ENCODE data around the gene INO80E.
A peak's percentile ranks its signal among the peaks of the same experiment; 100 is the strongest.

The INO80E gene

DNA sequence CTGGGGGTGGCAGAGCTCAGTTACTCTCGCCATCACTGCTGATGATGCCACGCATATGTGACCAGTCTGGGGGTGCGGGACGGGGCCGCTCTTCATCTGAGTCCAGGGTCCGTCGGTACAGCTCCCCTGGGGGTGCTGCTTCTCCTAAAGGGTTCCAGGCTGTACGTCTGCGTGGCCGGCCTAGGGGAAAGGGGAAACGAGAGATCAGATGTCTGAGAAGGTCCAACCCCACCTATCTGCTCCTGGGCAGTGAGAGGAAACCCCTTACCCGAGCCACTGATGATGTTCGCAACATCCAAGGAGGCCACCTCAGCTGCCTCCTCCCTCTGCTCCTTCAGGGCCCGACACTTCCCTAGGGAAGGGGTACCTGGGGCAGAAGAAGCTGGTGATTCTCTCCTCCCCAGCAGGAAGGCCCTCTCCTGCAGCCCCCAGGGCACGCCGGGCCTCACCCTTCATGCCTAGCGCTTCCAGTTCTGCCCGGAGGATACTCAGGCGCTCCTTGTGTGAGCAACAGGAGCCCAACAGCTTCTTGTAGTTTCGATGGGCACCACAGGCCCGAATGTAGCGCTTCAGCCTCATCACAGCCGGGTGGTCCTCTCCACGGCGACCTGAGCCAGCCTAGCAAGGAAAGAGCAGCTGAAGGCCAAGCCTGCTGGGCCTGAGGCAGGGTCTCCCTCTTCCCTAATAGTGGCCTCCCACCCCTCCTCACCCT, 2.7 kb upstream of the INO80E start:
- no peak for DNase-seq (ENCODE audit: low read depth)

DNA sequence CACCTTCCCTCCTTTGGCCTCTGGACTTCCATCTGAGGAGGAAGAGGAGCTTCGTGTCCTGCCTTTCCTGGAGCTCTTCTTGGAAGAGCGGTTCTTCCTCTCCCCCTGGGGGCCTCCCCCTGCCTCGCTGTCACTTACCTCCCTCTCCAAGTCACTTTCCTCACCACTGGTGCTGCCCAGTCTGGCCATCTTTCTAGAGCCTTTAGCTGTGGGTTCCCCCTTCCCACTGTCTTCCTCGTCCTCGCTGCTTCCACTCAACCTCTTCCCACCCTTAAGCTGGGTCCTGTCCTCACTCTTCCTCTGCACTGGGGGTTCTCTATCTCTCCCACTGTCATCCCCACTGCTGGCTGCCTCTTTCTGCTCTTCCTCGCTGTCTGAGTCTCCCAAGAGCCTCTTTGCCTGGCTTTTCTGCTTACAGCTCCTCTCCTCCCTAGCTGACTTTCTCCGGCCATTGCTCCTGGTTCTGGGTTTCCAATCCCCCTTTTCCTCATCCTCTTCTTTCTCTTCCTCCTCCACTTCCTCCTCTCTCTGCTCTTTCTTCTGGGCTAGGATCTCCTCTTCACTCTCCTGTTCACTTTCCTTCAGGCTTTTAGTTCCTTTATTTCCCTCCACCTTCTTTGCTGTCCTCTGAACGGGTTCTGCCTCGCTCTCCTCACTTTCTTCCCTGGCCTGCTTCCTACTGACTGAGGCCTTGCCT, 2.0 kb upstream of the INO80E start:
- no peak for DNase-seq (ENCODE audit: low read depth)

DNA sequence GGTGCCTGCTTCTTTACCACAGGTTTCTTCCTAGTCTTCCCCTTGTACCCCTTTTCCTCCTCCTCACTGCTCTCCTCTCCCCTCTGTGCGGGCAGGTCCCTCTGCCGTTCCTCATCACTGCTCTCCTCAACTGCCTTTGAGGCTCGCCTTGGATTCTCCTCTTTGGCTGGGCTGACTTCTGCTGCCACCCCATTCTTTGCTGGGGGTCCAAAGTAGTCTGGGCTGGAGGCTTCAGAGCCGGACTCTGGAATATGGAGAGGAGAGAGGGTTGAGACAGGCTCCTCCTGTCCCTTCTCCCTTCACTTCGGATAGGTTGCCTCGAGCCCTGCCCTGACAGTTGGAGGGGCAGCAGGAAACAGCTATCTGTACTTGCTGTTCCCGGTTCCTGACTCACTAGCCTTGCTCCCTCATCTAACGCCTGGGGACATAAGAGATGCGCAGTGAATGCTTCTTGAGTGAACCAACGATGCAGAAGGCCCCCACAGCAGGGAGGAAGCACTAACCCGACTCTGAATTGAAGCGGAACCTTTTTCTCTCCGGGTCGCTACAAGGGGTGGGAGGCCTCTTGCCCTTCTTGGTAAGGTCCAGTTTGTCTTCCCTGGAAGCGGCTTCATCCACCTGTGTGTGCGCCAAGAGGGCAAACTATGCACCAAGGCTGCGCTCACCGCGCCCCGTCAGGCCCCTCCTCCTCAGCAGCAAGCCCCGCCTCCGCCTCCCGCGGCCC, 1.3 kb upstream of the INO80E start:
- peak; percentile 16 for DNase-seq (ENCODE audit: low read depth)

DNA sequence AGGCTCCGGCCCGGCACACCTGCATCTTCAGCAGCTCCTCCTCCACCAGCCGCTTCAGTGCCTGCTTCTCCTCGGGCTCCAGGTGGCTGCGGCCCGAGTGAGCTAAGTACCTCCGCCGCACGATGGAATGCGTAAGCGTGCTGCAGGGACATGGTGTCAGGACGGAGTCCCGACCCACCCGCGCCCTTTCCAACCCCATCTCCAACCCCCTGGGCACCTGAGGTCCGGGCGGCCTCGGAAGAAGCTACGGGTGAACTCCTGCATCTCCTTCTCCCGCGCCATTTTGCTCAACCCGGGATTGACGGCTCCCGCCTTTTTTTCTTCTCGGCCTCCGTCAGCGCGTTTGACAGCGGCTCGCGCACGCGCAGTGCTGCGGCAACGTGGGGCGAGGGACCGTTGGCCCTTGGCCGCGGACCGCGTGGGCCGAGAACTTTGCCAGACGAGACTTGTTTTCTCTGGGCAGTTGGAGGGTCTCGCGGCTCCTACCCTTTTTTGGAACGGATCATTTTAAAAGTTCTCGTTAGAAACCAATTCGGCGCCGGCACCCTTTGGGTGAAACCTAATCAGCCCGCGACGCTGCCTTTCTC, 624 bp upstream of the INO80E start, which contains the start of gene HIRIP3:
Gene HIRIP3 (minus strand): TSS at position 294 of the 587 bp plus-strand sequence. CDS start 12 bp downstream, at position 282.
- peak; percentile 59 for DNase-seq (ENCODE audit: low read depth)

DNA sequence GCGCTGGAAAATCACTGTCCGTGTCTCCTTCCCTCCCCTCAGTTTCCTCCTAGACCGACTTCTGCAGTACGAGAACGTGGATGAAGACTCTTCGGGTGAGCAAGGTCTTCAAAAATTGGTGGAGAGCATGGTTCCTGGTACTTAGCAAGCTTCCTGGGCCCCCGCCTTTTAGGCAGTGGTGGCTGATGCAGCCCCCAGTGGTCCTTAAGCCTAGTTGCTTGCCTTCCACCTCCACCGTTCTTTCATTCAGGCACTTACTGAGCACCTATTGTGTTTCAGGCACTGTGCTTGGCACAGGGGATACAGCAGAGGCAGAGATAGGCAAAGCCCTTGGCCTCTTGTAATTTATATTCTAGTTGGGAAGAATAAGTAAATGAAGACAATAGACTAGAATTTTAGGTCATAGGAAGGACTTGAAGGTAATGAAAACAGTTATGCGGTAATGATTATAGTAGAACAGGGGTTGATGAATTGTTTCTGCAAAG, 767 bp downstream of the INO80E start:
- no peak for DNase-seq (ENCODE audit: low read depth)

DNA sequence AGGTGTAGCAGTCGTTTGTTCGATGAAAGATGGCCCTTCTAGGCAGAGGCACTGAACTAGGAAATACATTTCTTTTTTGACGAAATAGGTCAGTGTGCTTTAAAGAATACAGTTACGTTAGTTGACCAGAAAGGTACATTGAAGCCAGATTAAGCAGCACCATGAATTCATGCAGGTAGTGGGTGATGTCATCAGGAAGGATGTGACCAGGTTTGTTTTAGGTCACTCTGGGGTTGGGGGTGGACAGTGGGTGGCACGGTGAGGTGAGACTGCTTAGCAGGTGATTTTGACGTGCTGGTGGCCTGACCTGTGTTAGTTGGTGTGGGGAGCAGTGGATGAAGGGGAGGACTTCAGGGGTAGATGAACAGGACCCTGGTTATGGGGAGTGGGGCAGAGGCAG, 3.6 kb downstream of the INO80E start:
- DNase-seq (ENCODE audit: low read depth), result no peak

DNA sequence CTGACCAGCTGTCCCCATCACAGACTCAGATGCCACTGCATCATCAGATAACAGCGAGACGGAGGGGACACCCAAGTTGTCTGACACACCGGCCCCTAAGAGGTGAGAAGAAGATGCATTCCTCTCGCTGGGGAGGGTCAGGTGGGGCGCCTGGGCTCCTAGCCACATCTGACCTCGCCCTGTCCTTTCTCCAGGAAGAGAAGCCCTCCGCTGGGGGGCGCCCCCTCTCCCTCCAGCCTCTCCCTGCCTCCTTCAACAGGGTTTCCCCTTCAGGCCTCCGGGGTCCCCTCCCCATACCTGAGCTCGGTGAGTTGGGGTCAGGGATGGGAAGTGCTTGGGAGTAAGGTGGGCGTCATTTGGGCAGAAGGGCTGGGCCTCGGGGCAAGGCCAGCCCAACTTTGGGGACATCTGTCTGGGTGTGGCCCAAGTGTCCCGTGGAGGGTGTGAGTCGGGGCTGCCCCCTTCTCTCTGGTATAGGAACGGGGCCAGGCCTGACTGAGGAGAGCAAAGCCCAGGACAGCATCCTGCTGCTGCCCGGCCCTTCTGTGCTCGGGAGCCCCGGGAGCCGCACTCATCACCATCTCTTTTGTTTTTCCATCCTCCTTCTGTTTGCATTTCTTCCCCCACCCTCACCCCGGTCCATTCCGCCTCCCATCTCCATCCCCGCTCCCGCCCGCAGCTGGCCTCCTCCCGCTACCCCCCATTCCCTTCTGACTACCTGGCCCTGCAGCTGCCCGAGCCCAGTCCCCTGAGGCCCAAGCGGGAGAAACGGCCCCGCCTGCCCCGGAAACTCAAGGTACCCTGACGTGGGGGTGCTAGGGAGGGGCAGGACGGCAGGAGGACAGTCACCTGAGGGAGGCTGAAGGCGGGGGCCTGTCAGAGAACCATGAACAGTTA, 4.9 kb downstream of the INO80E start:
- DNase-seq (ENCODE audit: low read depth), result no peak

DNA sequence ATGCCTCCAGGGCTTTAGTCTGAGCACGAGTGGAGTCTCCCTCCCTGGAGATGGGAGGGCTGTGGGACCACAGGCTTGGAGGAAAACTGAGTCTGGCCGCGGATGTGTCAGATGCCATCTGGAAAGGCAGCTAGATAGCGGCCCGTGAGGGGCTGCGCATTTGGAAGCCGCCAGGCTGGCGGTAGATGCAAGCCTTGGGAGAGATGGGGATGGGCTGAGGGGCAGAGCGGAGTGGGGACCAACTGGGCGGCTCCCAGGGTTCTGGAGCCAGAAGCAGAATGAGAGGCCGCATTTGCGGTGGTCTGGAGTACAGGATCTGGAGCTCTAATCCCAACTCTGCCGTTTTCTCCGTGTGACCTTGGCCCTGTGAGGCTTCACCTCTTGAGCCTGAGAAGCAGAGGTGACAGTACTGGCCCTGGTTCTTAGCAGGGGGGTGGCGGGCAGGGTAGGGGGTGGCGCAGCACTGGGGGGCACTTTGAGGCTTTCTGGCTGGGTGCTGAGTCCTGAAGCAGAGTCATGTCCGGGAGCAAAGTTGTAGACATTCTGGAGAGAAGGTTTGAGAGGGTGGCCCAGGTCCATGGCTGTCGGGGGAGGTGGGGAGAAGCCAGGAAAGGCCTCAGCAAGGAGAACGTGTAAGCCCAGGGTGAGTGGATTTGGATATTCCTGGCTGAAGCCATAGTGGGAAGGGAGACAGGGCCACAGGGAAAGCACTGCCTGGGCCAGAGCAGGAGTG, 6.7 kb downstream of the INO80E start:
- no peak for DNase-seq (ENCODE audit: low read depth)

DNA sequence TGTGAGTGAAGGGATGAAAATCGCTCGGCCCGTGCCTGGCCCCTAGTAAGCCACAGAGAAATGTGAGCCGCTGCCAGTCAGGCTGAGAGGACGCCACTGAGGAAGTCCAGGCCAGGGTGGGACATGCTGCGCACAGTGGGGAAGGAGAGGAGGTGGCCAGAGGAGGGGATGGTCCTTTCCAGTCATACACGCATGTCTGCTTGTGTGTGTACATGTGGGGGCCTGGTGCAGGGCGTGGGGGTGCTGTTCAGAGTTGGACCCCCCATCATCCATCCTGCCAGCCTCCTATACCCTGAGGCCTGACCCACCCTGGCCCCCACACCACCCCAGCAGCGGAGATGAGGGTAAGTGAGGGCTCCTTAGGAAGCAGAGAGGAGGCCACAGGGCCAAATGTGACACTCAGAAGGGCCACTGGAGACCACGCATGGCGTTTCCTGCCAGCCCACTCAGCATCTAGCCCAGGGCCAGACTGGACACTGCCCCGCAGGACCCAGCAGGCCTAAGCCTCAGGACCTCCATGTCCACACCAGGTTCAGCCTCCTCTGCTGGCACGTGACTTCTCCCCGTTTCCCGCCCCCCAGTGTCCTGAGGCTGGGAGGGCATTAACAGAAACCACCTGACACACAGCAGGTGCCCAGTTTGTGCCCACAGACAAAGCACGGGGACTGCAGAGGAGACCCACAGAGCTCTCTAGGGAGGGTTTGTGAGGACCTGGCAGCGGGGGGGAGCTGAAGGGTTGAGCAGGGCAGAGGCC, 7.8 kb downstream of the INO80E start:
- no peak for DNase-seq (ENCODE audit: low read depth)

DNA sequence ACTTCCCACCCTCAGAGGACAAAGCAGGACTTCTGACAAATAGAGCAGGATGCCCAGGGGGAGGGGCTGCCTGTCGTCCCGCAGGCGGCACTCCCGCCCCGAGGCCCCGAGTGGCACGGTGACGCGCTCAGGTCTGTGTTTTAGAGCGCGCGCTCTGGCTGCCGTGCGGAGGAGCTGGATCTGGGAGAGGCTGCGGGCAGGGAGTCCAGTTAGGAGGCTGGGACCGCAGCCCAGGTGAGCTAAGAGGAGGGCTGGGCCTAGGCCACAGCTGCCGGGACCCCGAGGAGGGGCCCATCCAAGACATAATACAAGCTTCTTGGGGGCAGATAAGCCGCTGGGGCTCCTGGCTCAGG, 8.4 kb downstream of the INO80E start:
- DNase-seq (ENCODE audit: low read depth), result no peak

DNA sequence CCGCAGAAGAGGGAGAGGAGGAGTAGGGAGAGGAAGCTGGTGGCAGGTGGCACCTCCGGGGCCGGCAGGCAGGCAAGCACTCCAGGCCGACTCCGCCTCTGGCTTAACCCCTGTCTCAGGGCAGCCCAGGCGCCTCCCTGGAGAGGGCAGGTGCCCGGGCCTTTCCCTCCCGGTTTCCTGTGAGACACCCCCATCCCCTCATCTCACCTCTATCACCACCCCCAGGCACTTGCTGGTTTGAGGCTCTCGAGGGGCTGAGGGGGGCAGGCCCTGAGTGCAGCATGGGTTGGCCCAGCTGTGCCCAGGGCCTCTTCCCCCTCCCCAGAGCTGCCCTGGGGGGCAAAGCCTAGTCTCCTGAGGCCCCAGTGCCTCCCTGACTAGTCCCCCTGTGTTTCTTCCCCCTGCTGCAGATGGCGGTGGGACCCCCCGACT, 8.8 kb downstream of the INO80E start:
- DNase-seq (ENCODE audit: low read depth), result no peak

DNA sequence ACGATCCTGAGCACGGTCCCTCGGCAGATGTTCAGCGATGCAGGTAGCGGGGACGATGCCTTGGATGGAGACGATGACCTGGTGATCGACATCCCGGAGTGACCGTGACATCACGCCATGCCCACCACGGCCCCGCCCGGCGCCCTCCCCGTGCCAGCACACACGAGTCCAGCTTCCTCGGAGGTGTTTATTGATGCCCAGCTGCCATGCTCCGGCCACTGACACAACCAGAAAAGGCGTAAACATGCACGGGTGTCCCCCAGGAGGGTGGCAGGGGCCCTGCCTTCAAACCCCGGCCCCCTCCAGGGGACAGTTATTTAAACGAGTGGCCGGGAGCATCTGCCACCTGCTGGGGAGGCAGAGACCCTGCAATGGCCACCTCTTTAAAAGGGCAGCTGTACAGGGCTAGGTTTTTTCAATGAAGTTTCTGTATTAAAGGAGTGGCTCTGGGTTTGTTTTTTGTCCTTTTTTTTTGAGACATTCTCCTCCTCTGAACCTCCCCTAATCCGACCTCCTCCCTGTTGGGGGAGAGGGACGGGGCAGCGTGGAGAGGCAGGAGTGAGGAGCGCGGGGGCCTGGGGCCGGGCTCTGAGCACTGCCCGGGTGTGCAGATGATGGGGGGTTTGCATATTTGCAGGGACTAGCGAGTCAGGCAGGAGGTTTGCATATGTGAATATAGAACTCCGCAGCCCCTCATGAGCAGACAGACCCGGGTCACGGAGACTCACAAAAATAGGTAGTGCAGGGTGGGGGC, 9.5 kb downstream of the INO80E start:
- peak; percentile 18 for DNase-seq (ENCODE audit: low read depth)

DNA sequence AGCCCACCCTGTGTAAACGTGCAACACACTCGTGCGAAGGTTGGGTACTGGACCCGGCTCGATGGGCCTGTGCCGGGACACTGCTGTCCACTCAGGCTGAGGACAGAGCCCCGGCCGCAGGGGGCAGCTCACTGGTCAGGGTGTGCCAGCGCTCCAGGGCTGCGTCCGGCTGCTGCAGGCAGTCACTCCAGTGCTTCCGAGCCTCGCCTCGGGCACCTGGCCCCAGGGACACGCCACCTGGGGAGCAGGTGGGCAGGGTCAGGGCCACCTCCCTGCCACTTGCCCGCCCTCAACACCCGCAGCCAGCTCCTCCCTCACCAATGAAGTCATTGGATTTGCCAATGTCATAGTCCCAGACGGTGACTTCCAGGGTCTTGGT, 10.0 kb downstream of the INO80E start:
- DNase-seq (ENCODE audit: low read depth), result no peak

DNA sequence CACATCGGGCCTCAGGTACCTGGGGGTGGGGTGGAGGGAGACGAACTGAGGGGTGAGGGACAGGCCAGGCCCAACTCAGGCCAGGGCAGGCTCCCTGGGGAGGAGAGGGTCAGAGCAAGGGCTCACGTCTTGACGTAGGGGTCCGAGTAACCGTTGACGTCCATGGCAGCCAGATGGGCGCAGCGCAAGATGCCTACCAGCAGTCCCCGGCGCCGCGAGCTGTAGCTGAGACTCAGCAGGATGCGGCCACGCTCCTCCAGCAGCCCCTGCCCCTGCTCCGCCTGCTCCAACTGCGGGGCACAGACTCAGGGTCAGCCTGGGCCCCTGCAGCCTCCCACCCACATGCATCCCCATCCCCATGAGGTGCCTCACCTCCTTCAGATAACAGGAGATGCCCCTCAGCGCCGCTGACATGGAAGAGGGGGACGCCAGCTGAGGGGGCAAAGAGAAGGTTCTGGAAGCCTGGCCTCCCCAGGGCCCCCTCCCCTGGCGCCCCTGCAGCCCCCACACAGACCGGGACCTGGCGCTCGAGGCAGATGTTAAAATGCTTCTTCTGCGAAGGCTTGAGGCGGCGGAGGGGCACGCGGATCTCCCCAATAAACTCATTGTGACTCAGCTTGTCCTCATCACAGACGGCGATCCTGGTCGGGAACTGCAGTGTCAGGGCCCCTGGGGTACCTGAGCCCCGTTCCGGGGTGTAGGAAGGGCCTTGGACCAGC, 10.8 kb downstream of the INO80E start:
- DNase-seq (ENCODE audit: low read depth), result no peak

DNA sequence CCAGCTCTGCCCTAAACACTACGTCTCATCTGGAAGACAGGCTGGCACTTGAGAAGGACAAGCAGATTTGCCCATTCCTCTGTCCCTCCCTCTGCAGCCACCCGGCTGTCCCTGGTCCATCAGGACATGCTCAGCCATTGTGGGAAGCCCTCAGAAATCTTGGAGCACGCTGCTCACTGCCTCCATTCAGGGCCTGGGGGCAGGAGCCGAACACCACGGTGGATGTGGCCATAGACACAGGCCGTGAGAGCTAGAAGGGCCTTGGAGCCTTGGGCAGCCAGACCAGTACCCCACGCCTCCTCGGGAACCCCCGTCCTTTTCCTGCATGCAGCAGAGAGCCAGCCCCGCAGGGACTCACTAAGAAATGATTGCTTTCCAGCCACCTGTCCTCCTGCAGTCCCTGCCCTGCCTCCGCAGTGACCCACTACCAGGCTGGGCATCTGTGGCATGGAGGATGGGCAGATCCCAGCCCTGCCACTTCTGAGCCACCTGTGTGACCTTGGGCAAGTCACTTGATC, 11.4 kb downstream of the INO80E start:
- DNase-seq (ENCODE audit: low read depth), result no peak

DNA sequence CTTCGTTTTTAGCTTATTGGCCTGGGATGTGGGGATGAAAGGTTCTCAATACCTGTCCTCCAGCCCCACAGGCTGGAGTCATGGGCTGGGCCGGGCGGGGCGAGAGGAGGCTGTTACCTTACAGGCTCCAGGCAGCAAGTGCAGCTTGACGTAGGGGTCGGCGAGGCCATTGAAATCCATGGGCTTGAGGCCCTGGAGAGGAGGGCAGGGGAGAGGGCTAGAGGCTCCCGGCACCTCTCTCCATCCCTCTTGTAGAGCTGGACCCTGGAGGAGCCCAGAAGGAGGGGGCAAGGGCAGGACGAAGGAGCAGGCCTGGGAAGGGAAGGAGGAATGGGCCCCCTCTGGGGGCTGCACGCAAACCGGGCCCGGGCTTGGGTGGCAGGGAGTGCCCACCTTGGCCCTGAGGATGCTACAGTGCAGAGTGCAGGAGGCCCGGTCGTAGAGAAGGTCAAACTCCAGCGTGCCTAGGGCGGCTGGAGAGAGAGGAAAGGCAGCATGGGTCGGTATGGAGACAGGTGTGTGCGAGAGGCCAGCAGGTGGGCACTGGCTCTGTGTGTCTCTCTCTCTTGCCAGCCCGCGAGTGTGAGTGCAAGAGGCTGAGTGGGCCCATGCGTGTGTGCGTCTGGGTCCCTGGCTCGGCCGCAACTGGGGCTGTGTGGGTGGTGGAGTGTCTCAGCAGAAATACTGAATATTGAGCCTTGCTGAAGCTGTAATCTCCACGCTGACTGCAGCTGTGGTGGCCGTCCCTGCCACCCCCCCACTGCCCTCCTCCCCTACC, 13.2 kb downstream of the INO80E start:
- no peak for DNase-seq (ENCODE audit: low read depth)

DNA sequence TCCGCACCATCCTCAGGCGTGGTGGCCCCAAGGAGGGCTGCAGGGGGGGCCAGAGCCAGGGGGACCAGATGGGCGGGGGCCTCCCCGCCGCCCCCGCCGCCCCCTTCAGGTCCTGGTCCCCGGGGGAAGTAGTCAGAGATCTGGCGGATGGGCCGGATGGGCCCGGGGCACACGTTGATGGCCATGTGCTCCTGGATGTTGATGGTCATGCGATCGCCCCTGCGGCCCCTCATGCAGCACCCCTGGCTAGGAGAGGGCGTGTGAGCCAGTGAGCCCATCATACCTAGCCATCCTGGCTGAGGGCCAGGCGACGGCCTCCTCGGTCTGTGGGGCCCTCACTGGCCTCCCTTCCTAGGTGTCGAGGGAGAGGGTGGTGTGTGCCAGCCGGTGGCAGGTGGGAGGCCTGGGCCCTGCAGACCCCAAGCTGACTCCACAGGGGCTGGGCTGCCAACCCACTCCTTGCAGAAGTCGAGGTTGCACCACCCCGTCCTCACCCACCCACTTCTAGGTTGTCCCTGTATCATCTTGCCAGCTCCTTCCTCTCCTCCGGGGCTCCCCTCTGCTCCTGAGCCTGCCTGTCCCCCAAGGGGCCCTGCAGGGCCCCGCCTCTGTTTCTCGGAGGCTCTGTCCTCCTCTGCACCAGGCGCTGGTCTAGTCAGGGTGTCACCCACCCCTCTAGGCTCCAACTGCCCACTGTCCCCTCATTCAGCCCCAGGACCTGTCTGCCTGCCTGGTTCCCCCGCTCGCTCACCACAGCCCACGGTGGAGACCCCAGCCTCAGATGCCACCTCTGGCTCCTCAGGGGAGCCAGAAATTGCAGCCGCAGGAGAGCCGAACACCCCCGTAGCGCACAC, 14.2 kb downstream of the INO80E start:
- DNase-seq (ENCODE audit: low read depth), result no peak

All from fibroblast of the conjunctiva (primary cell).